DMS153 (cell line): Measurements from ENCODE around the gene ZNF649.

ENCODE experiments used
- DNase-seq: peaks from one replicate; lab custom pipeline; 2025; lab: John Stamatoyannopoulos, UW

ZNF649 gene

DNA sequence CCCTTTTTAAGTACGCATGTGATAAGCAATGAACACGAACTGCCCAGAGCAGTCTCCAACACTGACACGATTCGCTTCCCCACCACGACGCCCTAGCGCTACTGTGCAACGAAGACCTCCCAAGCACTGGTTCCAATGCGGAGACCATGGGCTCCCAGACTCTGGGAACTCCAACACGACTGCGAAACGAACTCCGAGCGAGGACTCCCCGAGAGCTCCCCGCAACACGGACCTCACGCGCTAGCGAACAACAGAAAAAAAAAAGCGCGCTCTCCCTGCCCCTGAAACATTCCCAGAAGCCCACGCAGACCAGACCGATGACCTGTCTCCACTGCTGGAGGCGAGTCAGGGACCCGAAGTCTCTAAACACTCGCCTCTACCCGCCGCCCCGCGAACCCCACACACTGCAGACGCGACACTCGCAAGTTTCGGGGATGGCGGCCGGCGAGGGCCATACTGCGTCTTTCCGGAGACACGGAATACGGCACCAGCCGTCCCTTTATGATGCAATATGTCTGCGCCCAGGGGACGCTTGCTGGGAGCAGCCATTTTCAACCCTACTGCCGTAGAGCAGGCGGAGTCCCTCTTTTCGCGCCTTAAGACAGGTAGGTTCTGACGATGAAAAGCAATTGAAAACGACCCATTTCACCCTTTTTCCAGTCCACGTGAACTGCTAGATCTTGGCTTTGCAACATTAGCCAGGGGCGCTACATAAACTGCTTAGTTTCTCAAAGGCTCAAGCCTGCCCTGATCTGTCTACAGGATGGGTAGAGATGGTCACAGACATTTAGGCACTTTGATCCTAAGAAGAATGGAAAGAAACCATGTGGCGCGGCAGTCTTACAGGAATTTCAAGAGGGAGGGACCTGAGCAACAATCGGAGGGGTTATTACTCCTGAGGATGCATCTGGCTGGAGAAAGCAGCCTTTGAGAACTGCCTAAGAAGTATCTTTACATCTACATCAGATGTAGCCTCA, 17.0 kb downstream of the ZNF649 start, which contains the start of gene ZNF577:
Gene ZNF577, minus strand, starts transcription at position 430 of the 977 bp plus-strand sequence. CDS start 7,569 bp downstream, outside the sequence.
- DNase-seq: no peak

DNA sequence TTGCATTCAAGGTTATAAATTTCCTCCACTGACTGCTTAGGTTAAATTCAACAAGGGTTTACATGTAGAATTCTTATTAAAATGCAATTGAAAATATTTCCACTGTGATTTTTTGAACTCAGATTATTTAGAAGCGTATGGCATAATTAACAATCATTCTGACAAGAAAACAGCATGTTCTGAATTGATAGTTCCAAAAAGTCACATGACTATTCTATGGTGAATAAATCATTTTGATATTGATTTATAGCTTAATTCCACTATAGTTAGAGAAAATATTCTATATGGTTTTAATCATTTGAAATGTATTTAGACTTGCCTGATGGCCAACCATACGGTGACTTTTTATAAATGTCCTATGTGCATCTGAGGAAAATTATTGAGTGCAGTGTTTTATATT, 20.1 kb downstream of the ZNF649 start:
- DNase-seq: no peak

DNA sequence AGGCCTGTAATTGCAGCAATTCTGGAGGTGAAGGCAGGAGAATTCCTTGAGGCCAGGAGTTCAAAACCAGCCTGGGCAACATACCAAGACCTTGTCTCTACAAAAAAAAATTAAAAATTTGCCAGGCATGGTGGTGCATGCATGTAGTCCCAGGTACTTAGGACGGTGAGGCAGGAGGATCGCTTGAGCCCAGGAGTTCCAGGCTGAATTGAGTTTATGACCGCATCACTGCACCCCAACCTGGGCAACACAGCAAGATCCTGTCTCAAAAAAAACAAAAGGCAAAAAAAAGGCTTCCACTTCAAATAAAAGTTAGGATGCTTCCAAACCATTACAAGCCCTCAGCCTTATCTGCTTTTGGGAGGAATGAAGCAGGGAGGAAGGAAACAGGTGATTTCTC, 22.3 kb downstream of the ZNF649 start:
- no peak for DNase-seq

DNA sequence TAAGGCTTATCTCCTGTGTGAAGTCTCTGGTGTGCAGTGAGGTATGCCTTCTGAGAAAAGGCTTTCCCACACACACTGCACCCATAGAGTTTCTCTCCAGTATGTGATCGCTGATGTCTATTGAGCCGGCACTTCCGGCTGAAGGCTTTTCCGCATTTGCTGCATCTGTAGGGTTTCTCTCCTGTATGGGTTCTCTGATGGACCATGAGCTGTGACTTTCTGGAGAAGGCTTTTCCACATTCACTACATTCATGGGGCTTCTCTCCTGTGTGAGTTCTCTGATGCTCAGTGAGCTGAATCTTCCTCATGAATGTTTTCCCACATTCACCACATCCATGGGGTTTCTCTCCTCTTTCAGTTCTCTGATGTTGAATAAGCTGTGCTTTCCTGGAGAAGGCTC, 31.7 kb downstream of the ZNF649 start:
- DNase-seq: no peak

DNA sequence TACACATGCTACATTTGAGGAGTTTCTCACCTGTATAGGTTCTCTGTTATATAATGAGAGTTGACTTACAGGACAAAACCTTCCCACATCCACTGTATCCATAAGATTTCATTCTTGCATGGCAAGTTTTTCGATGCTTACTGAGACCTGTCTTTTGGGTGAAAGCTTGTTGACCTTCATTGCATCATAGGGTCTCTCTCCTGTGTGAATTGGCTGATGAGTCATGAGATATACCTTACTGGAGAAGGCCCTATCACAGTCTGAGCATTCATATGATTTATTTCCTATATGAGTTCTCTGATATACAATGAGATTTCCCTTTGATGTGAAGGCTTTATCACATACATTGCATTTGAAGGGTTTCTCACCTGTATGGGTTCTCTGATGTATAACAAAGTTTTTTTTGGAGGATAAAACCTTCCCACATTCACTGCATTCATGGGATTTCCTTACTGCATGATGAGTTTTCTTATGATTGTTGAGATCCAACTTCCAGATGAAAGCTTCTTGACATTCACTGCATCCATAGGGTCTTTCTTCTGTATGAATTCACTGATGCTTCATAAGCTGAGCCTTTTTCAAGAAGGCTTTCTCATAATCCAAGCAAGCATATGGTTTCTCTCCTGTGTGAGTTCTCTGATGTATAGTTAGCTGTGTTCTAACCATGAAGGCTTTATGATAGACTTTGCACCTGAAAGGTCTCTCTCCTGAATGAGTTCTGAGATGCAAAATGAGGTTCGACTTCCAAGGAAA, 42.8 kb downstream of the ZNF649 start:
- no peak for DNase-seq
